ENCODE data around the gene AFTPH. TPM values are rescaled to one million over a fixed set of nuclear protein-coding genes. Genes with fewer than 3 reads are reported as not detected.

Gene AFTPH
- total RNA-seq, 4 donors from 2014 or later: 24.1 to 62.4 (median 37.4) TPM

DNA sequence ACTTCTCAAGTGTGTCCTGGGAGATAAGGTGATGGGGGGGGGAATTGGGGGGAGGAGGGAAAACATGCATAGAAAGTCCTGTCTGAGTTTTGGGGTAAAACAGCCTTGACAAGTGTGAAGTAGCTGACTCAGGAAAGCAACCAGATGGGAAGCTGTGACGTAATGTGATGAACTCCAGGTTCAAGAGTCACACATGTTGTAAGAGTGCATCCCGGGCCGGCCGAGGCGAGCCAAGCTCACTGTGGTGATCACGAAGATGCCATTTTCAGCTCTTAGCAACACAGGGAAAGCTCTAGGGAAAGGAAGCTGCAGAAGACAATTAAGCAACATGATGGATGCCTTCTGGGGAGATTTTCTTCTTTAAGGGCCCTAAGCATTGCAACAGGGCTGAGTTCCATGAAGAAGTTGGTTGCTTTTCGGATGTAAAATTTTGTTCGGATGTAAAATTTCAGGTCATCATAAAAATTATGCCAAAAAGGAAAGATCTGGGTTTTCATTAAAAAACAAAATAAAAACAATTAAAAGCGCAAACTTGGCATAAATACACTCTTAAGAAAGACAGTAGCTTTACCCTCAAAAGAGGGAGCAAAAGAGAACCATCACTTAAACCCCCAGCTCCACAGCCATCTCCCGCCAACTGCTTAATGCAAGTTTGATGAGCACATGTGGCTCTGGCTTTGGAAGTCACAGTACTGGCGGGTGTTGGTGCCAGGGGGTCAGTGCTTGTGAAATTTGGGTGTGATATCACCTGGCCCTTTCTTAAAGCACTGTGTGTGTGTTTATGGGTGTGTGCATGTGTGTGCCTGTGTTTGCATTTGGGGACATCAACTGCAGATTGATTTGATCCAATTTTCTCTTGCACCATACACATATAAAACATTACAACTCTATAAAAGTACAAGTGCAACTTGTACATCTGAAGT is 110.5 kb downstream of the AFTPH start:
- peak; percentile 54 to 62 for DNase-seq
- Histone ChIP-seq H3K36me3 (no peaks in the 10 kb centered on the region), H3K4me1 (no peaks in the 10 kb centered on the region), H3K4me3 (no peak overlapping the region), H3K9me3 (no peaks in the 10 kb centered on the region), H3K27me3 (no peaks in the 10 kb centered on the region), H3K27ac (no peak overlapping the region)
- intact Hi-C loops (cut with DNase I; ENCODE audit: low total_unique reads): no loop called here
- TF ChIP-seq POLR2A (IDR thresholded peaks at IDR 0.05): no peak
- TF ChIP-seq CTCF (IDR thresholded peaks at IDR 0.05): no peak

DNA sequence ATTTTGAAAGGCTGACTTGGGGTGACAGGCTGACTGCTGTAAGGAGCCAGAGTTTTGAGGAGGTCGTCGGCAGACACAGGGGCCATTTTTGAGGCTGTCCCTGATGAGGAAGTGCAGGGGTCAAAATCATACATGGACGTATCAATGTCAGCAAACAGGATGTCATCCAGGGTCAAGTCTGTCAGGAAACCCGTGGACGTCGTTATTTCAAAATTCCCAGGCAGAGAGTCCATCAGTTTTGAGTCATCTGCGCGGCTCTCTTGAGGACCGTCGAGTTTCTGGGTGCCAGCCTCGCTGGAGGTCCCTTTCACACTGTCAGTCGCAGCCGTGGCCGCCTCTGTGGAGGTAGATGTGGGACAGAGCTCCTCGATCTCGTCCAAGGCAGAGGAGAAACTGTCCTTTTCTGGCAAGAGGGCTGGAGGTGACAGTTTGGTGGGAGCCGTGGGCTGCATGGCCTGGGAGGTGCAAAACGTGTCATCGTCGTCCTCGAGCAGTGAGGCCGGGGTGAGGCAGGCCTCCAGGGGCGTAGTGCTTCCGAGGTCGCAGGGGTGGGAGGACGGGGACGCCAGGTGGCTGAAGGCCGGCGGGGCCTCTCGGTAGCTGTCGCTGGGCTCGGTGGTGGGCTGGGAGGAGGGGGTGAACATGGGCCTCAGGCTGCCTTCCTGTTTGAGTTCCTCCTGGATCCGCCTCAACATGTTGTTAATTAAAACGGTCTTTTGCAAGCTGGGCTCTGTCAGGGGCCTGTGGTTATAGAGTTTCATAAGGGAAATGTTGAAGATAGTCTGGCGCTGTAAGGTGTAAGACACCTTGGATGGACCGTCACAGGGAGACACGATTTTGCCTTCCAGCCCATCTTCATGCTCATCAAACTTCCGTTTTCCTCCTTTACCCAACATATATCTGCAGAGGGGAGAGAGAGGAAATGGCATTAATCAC is 112.1 kb downstream of the AFTPH start:
- DNase-seq: no peak
- intact Hi-C loops (cut with DNase I; ENCODE audit: low total_unique reads): no loop called here

GRCh38 chr2:64637000-64637635 is 113.0 kb downstream of the AFTPH start:
- no peak overlapping the region for H3K4me3 ChIP-seq
- H3K27ac ChIP-seq: no peak overlapping the region
- no peak for TF ChIP-seq POLR2A (IDR thresholded peaks at IDR 0.05)
- TF ChIP-seq CTCF (IDR thresholded peaks at IDR 0.05): no peak
- H3K9me3 ChIP-seq: no peaks in the 10 kb centered on the region
- H3K27me3 ChIP-seq: no peaks in the 10 kb centered on the region
- H3K4me1 ChIP-seq: peaks cover 0 to 6% of the 10 kb centered on the region in 2 donors
- no peak for DNase-seq
- intact Hi-C loops (cut with DNase I; ENCODE audit: low total_unique reads): no loop called here
- H3K36me3 ChIP-seq: no peaks in the 10 kb centered on the region

More for the DNA sequence above, 112.1 kb downstream of the AFTPH start:
- Histone ChIP-seq H3K27me3 (no peaks in the 10 kb centered on the region), H3K27ac (no peak overlapping the region), H3K4me3 (no peak overlapping the region), H3K36me3 (no peaks in the 10 kb centered on the region), H3K4me1 (peaks cover 0 to 6% of the 10 kb centered on the region in 2 donors), H3K9me3 (no peaks in the 10 kb centered on the region)
- TF ChIP-seq POLR2A (IDR thresholded peaks at IDR 0.05) (no peak), CTCF (IDR thresholded peaks at IDR 0.05) (no peak)

DNA sequence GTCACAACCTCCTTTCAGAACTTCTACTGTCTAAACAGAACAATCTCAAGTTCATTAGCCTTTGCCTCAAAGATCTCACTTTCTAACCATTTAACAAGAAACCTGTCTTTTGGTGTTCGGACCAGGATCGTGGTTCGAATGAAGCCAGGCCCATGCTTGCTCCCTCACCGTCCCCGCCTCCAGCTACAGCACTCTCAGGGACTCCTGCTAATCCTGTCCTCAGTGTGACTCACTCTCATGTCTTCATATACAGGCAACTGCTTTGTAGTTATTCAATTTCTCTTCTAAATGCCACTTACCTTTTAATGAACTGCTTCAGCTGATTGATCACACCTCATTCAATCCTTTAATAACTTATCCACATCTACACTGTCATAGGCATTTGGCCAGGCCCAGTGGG is 113.8 kb downstream of the AFTPH start:
- no peak overlapping the region for H3K27ac ChIP-seq
- H3K4me1 ChIP-seq: peaks cover 0 to 6% of the 10 kb centered on the region in 2 donors
- no peaks in the 10 kb centered on the region for H3K36me3 ChIP-seq
- no peaks in the 10 kb centered on the region for H3K27me3 ChIP-seq
- no peak overlapping the region for H3K4me3 ChIP-seq
- TF ChIP-seq CTCF (IDR thresholded peaks at IDR 0.05): no peak
- no peak for TF ChIP-seq POLR2A (IDR thresholded peaks at IDR 0.05)
- no peak for DNase-seq
- no peaks in the 10 kb centered on the region for H3K9me3 ChIP-seq
- intact Hi-C loops (cut with DNase I; ENCODE audit: low total_unique reads): no loop called here

Data from uterus (tissue), 4 donors.